OCI-LY1 (cell line): ENCODE results near the gene NLGN4Y.

Experiments used
- H2AFZ ChIP-seq: fragments of 200-600 bp; sonication (generic), shearing (Covaris generic); 2 replicates; pipeline ENCODE4 v1.6.0; 2014; ENCODE audit warnings: antibody characterized with exemption, mild to moderate bottlenecking, low read length
- H3F3A ChIP-seq: fragments of 200-600 bp; sonication (generic), shearing (Covaris generic); 2 replicates; pipeline ENCODE4 v1.6.0; 2014; ENCODE audit warnings: mild to moderate bottlenecking, antibody characterized with exemption, low read length, moderate library complexity; ENCODE audit not compliant: insufficient read depth
- H3K27ac ChIP-seq: fragments of 200-600 bp; sonication (generic); 2 replicates; pipeline ENCODE4 v1.5.1; 2014; ENCODE audit warnings: low read length, mixed run types, mild to moderate bottlenecking, low read depth; ENCODE audit not compliant: poor library complexity, severe bottlenecking
- H3K27me3 ChIP-seq: fragments of 200-600 bp; sonication (generic); 2 replicates; pipeline ENCODE4 v1.6.0; 2014; ENCODE audit warnings: antibody characterized with exemption, mild to moderate bottlenecking, low read length, moderate library complexity; ENCODE audit not compliant: insufficient read depth
- H3K36me3 ChIP-seq: fragments of 200-600 bp; sonication (generic); 2 replicates; pipeline ENCODE4 v1.6.1; 2014; ENCODE audit warnings: mild to moderate bottlenecking, antibody characterized with exemption, low read length, moderate library complexity, mixed read lengths; ENCODE audit not compliant: insufficient read depth
- H3K4me1 ChIP-seq: fragments of 200-600 bp; sonication (generic); 2 replicates; pipeline ENCODE4 v1.5.1; 2014; ENCODE audit warnings: mild to moderate bottlenecking, low read length, moderate library complexity; ENCODE audit not compliant: insufficient read depth, severe bottlenecking
- H3K4me2 ChIP-seq: fragments of 200-600 bp; sonication (generic), shearing (Covaris generic); 2 replicates; pipeline ENCODE4 v1.6.1; 2014; ENCODE audit warnings: low read length
- H3K4me3 ChIP-seq: fragments of 200-600 bp; sonication (generic); 2 replicates; pipeline ENCODE4 v1.5.1; 2014; ENCODE audit warnings: low read length, low read depth, mild to moderate bottlenecking, mixed read lengths; ENCODE audit not compliant: poor library complexity, severe bottlenecking
- H3K79me2 ChIP-seq: fragments of 200-600 bp; shearing (Covaris generic); 2 replicates; pipeline ENCODE4 v1.6.1; 2016; ENCODE audit warnings: mixed run types, low read length, mixed read lengths; ENCODE audit not compliant: insufficient read depth
- H3K9ac ChIP-seq: fragments of 200-600 bp; sonication (generic), shearing (Covaris generic); 2 replicates; pipeline ENCODE4 v1.6.1; 2014; ENCODE audit warnings: mild to moderate bottlenecking, low read length, mixed read lengths
- H3K9me2 ChIP-seq: fragments of 200-600 bp; sonication (generic), shearing (Covaris generic); 2 replicates; pipeline ENCODE4 v1.6.1; 2014; ENCODE audit warnings: low read depth, mild to moderate bottlenecking, low read length, mixed read lengths
- H3K9me3 ChIP-seq: fragments of 200-600 bp; shearing (Covaris generic); 2 replicates; pipeline ENCODE4 v1.6.1; 2014; ENCODE audit warnings: low read length, mixed read lengths
- H4K20me1 ChIP-seq: fragments of 200-600 bp; sonication (generic), shearing (Covaris generic); 2 replicates; pipeline ENCODE4 v1.6.0; 2016; ENCODE audit warnings: mild to moderate bottlenecking, low read length; ENCODE audit not compliant: insufficient read depth
- CTCF ChIP-seq: fragments of 200-600 bp; sonication (generic), shearing (Covaris generic); IDR thresholded peaks from 2 replicates; pipeline ENCODE4 v1.5.1; 2017; ENCODE audit warnings: mild to moderate bottlenecking, antibody characterized with exemption, low read length, moderate library complexity, mixed read lengths
- EZH2 ChIP-seq: fragments of 200-600 bp; sonication (generic), shearing (Covaris generic); IDR thresholded peaks from 2 replicates; pipeline ENCODE4 v1.8.0; 2017; ENCODE audit warnings: borderline replicate concordance, mixed run types, mild to moderate bottlenecking, antibody characterized with exemption, low read length, moderate library complexity, mixed read lengths

Gene NLGN4Y

GRCh38 chrY:14618513-14618912 lies 94.2 kb downstream of the NLGN4Y start:
- Histone ChIP-seq H3K4me3 (no peak overlapping the region), H3K9me2 (no peaks in the 10 kb centered on the region), H3K27ac (no peak overlapping the region), H3K27me3 (no peaks in the 10 kb centered on the region), H3K9me3 (no peaks in the 10 kb centered on the region), H3K36me3 (no peaks in the 10 kb centered on the region), H3K4me1 (no peaks in the 10 kb centered on the region), H3K79me2 (no peaks in the 10 kb centered on the region), H3K9ac (no peak overlapping the region), H2AFZ (no peak overlapping the region), H3F3A (no peaks in the 10 kb centered on the region), H3K4me2 (no peak overlapping the region), H4K20me1 (no peaks in the 10 kb centered on the region)
- TF ChIP-seq EZH2 (no peak), CTCF (no peak)

- no peak overlapping the region for H2AFZ ChIP-seq
- no peak overlapping the region for H3K4me3 ChIP-seq
- H3K79me2 ChIP-seq: no peaks in the 10 kb centered on the region
- no peaks in the 10 kb centered on the region for H4K20me1 ChIP-seq
- H3K36me3 ChIP-seq: no peaks in the 10 kb centered on the region
- TF ChIP-seq EZH2: no peak
- no peak for TF ChIP-seq CTCF
- H3K4me2 ChIP-seq: no peak overlapping the region
- H3K27me3 ChIP-seq: no peaks in the 10 kb centered on the region
- H3K4me1 ChIP-seq: no peaks in the 10 kb centered on the region
- H3K9me3 ChIP-seq: no peaks in the 10 kb centered on the region
- no peak overlapping the region for H3K9ac ChIP-seq
- H3K27ac ChIP-seq: no peak overlapping the region
- no peaks in the 10 kb centered on the region for H3K9me2 ChIP-seq
- no peaks in the 10 kb centered on the region for H3F3A ChIP-seq
These were observed 103.9 kb downstream of the NLGN4Y start for GRCh38 chrY:14628208-14628607.

GRCh38 chrY:14631676-14632075 lies 107.3 kb downstream of the NLGN4Y start:
- Histone ChIP-seq H3K9me3 (no peaks in the 10 kb centered on the region), H3K27me3 (no peaks in the 10 kb centered on the region), H3F3A (no peaks in the 10 kb centered on the region), H3K9ac (no peak overlapping the region), H2AFZ (no peak overlapping the region), H3K27ac (no peak overlapping the region), H3K4me2 (no peak overlapping the region), H3K9me2 (no peaks in the 10 kb centered on the region), H3K79me2 (no peaks in the 10 kb centered on the region), H3K4me1 (no peaks in the 10 kb centered on the region), H4K20me1 (no peaks in the 10 kb centered on the region), H3K36me3 (no peaks in the 10 kb centered on the region), H3K4me3 (no peak overlapping the region)
- TF ChIP-seq EZH2 (no peak), CTCF (no peak)
